IMR-90 (cell line): ENCODE measurements around the gene C15orf40.

ENCODE experiments used
- BHLHE40 ChIP-seq: fragments of 150-350 bp; IDR thresholded peaks from 2 replicates; pipeline ENCODE4 v1.6.1; 2016; ENCODE audit warnings: mild to moderate bottlenecking, low read depth, low read length
- CEBPB ChIP-seq: IDR thresholded peaks from 2 replicates; pipeline ENCODE4 v1.6.1; 2012; ENCODE audit warnings: low read depth, low read length, improper control_type of control experiment
- CHD1 ChIP-seq: IDR thresholded peaks from 2 replicates; pipeline ENCODE4 v1.6.1; 2012; ENCODE audit warnings: low read depth, low read length, improper control_type of control experiment
- FOS ChIP-seq: fragments of 150-350 bp; IDR thresholded peaks from 2 replicates; pipeline ENCODE4 v1.6.1; 2016; ENCODE audit warnings: low read depth, low read length
- MAFK ChIP-seq: IDR thresholded peaks from 2 replicates; pipeline ENCODE4 v1.6.1; 2012; ENCODE audit warnings: low read depth, low read length, improper control_type of control experiment
- MXI1 ChIP-seq: IDR thresholded peaks from 2 replicates; pipeline ENCODE4 v1.6.1; 2012; ENCODE audit warnings: low read depth, mild to moderate bottlenecking, low read length, moderate library complexity, borderline replicate concordance
- POLR2A ChIP-seq: IDR thresholded peaks from 2 replicates; pipeline ENCODE4 v1.6.1; 2012; ENCODE audit warnings: mild to moderate bottlenecking, low read depth, low read length
- RAD21 ChIP-seq: IDR thresholded peaks from 2 replicates; pipeline ENCODE4 v1.6.1; 2012; ENCODE audit warnings: low read length, improper control_type of control experiment
- RCOR1 ChIP-seq: IDR thresholded peaks from 2 replicates; pipeline ENCODE4 v1.6.1; 2012; ENCODE audit warnings: mild to moderate bottlenecking, low read length, improper control_type of control experiment; ENCODE audit not compliant: insufficient replicate concordance
- RFX5 ChIP-seq: IDR thresholded peaks from 2 replicates; pipeline ENCODE4 v1.8.0; 2012; ENCODE audit warnings: low read depth, mild to moderate bottlenecking, low read length, moderate library complexity
- SMC3 ChIP-seq: fragments of 150-350 bp; IDR thresholded peaks from 2 replicates; pipeline ENCODE4 v1.6.1; 2016; ENCODE audit warnings: low read depth, mild to moderate bottlenecking, antibody characterized with exemption, low read length, moderate library complexity
- TF ChIP-seq, protein P1 (sequence below): conservative IDR thresholded peaks from 2 replicates; pipeline ENCODE4 v1.5.1; 2012; ENCODE audit warnings: mild to moderate bottlenecking, low read depth, low read length, improper control_type of control experiment
- TF ChIP-seq, protein P2 (sequence below): fragments of 150-350 bp; IDR thresholded peaks from 2 replicates; pipeline ENCODE4 v1.6.1; 2016; ENCODE audit warnings: low read depth, mild to moderate bottlenecking, low read length, moderate library complexity, borderline replicate concordance
- TF ChIP-seq, protein P3 (sequence below): fragments of 150-350 bp; IDR thresholded peaks from 2 replicates; pipeline ENCODE4 v1.6.1; 2017; ENCODE audit warnings: mild to moderate bottlenecking, antibody characterized with exemption, low read length, low read depth

DNA sequence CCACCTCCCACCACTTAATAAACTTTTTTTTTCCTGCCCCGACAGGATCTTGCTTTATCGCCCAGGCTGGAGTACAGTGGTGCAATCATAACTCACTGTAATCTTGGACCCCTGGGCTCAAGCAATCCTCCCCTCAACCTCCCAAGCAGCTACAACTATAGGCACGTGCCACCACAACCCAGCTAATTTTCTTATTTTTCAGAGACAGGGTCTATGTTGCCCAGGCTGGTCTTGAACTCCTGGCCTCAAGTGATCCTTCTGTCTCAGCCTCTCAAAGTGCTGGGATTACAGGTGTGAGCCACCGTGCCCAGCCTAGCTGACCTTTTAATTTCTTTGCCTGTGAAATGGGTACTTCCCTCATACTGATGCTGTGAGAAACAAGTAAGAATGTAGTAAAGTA lies 3.9 kb upstream of the C15orf40 start:
- TF ChIP-seq, protein P1, sequence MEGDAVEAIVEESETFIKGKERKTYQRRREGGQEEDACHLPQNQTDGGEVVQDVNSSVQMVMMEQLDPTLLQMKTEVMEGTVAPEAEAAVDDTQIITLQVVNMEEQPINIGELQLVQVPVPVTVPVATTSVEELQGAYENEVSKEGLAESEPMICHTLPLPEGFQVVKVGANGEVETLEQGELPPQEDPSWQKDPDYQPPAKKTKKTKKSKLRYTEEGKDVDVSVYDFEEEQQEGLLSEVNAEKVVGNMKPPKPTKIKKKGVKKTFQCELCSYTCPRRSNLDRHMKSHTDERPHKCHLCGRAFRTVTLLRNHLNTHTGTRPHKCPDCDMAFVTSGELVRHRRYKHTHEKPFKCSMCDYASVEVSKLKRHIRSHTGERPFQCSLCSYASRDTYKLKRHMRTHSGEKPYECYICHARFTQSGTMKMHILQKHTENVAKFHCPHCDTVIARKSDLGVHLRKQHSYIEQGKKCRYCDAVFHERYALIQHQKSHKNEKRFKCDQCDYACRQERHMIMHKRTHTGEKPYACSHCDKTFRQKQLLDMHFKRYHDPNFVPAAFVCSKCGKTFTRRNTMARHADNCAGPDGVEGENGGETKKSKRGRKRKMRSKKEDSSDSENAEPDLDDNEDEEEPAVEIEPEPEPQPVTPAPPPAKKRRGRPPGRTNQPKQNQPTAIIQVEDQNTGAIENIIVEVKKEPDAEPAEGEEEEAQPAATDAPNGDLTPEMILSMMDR = no peak
- no peak for TF ChIP-seq POLR2A
- no peak for TF ChIP-seq BHLHE40
- TF ChIP-seq, protein P2, sequence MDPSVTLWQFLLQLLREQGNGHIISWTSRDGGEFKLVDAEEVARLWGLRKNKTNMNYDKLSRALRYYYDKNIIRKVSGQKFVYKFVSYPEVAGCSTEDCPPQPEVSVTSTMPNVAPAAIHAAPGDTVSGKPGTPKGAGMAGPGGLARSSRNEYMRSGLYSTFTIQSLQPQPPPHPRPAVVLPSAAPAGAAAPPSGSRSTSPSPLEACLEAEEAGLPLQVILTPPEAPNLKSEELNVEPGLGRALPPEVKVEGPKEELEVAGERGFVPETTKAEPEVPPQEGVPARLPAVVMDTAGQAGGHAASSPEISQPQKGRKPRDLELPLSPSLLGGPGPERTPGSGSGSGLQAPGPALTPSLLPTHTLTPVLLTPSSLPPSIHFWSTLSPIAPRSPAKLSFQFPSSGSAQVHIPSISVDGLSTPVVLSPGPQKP = no peak
- TF ChIP-seq CHD1 = no peak
- TF ChIP-seq MXI1 = no peak
- TF ChIP-seq, protein P3, sequence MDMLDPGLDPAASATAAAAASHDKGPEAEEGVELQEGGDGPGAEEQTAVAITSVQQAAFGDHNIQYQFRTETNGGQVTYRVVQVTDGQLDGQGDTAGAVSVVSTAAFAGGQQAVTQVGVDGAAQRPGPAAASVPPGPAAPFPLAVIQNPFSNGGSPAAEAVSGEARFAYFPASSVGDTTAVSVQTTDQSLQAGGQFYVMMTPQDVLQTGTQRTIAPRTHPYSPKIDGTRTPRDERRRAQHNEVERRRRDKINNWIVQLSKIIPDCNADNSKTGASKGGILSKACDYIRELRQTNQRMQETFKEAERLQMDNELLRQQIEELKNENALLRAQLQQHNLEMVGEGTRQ = no peak
- no peak for TF ChIP-seq RFX5
- TF ChIP-seq RCOR1 = no peak
- no peak for TF ChIP-seq FOS
- TF ChIP-seq RAD21 = no peak
- TF ChIP-seq CEBPB = no peak
- no peak for TF ChIP-seq MAFK
- no peak for TF ChIP-seq SMC3
